Ramos (cell line): ENCODE data around the gene TNFRSF4.

Source experiments
- in situ Hi-C: fragments of 300-500 bp; cut with MboI; formaldehyde crosslinking; loops from one replicate; pipeline ENCODE4 v1.14.3; 2022; ENCODE audit warnings: low sequenced_read_pairs; ENCODE audit not compliant: unreplicated experiment

Gene TNFRSF4

DNA sequence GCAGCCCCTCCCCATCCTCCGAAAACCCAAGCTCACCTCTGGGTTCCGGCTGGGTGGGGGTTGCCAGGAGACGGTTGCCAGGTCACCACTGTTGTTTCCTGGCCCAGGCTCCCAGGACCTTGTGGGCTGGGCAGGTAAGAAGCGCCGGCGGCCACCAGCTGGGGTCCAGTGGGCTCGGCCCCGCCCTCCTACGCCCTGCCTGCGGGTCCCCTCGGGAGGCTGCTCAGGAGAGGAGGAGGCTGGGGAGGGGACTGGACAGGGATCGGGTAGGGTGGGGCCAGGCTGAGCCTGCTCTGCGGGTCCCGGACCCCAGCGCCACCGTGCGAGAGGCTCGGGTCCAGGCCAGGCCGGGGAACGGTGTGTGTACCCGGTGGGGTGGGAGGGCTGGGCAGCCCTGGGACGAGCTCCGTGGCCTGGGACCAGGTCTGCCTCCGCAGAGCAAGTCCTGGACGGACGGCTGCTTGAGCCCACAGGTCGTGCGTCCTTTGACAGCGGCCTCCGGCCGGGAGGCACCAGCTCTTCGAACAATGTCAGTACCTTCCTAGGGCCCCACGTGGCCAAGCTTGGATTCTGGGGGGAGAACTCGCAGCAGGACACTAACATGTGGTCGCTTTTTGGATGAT lies 40.0 kb downstream of the TNFRSF4 start, which contains the start of gene TTLL10:
Gene TTLL10 (plus strand): TSS at position 88 of the 623 bp plus-strand sequence. CDS start 5,336 bp downstream, outside the sequence.
- in situ Hi-C loops, result no loop called here

DNA sequence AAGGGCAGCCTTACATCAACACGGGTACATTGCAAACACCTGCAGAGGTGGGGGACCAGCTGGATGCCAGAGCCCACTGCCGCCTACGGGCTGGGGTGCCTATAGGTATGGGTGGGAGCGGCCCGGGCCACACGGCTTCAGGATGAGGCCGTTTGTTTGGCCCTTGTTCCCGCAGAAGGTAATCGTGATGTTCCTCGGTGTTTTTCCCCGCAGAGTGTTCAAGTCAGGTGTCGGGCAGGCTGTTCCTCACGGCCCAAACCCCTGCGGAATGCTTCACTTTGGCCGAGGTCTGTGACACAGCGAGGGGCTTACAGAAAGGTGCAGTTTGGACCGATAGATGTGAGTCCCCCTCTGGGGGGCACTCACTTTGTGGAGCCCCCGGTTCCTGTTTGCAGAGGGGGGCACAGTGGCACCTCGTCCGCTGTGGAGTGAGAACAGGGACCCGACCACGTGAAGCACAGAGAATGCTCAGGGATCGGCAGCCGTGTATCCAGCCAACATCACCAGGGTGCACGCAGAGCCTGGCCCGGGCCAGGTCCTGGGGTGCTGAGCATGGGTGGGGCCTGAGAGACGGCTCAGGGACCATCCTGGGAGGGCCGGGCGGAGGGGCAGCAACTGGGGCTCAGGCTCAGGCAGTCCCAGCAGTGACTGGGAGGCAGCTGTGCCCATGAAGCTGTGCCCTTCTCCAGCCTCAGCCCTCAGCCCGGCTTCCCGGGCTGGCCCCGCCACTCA lies 40.7 kb downstream of the TNFRSF4 start:
- in situ Hi-C loops, result no loop called here

DNA sequence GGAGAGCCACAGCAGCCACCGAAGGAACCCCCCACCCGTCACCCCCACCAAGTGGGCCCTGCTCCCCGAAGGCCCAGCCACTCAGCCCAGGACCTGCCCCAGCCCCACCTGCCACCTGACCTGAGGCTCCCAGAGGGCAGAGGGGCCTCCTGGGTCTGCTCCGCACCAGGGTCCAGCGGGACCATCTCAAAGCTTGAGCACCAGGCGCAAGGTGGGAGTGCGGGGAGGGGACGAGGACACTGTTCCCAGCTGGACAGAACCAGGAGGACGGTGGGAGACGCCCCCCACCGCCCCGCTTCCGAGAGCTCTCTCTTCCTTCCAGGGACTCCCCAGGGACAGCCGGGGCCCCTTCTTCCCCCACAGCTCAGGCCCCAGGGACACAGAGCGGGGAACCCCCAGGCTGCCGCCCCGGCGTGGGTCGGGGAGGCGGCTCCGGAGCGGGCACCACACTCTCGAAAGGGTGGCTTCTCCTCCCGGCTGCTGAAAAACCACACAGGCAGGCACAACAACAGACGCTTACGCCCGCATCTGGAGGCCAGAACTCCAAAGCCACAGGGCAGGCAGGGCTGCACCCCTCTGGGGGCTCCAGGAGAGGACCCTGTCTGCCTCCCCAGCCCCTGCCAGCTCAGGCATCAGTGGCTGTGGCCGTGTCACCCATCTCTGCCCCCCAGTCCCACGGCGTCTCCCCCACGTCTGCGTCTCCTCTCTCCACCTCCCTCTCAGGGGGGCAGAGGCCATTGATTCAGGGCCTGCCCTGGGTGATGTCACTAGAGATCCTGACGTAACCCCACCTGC lies 42.2 kb downstream of the TNFRSF4 start:
- in situ Hi-C loops, result no loop called here

DNA sequence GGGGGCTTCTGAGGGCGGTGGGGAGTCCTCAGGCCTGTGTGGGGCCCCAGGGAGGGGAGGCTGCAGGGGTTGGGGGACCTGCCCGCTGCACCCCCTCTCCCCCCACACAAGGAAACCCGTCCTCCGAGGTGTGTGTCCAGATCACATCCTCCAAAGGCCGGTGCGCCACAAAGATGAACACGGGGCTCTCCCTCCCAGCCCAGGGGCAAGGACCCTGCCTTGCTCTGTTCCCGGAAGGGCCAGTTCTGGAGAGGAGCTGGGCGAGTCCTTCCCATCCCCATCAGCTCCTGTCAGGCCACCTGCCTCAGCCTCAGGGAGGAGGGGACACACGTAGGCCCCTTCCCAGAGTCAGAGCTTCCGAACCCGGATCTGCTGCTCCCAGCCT lies 42.8 kb downstream of the TNFRSF4 start:
- in situ Hi-C loops, result no loop called here

DNA sequence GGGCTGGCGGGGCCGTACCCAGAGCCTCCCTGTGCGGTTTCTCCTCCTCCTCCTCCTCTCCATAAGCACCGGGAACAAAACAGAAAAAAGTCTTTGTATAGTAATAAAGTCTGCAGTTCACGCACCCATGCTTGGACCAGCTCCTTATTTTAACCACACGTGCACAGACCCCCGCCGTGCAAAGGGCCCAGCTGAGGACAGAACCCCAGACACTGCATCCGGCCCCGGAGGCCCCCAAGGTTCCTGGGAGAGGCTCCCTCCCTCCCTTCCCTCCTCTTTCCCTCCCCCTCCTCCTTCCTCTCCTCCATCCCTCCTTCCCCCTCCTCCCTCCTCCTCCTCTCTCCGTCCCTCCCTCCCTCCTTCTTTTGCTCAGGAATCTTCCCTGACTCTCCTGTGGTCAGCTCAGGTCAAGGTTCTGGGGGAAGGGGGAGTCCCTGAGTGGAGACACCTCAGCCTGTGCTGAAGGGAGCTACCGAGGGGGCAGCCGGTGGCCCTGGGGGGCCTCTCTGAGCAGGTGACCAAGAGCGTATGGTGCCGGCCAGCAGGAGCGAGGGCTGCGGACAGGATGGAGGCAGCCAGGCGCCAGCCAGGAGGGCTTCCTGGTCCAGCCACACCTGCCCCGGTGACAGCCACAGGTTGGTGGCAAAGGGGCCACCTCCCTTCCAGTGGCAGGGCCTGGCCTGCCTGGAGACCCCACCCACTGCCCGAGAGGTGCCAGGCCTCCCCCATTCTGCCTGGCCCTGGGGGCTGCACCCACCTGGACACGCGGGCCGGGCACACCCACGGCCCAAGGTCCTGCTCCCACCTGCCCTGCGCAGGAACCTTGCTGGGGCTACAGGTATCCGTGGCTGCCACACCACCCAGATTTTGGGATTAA lies 43.5 kb downstream of the TNFRSF4 start:
- in situ Hi-C loops, result no loop called here

DNA sequence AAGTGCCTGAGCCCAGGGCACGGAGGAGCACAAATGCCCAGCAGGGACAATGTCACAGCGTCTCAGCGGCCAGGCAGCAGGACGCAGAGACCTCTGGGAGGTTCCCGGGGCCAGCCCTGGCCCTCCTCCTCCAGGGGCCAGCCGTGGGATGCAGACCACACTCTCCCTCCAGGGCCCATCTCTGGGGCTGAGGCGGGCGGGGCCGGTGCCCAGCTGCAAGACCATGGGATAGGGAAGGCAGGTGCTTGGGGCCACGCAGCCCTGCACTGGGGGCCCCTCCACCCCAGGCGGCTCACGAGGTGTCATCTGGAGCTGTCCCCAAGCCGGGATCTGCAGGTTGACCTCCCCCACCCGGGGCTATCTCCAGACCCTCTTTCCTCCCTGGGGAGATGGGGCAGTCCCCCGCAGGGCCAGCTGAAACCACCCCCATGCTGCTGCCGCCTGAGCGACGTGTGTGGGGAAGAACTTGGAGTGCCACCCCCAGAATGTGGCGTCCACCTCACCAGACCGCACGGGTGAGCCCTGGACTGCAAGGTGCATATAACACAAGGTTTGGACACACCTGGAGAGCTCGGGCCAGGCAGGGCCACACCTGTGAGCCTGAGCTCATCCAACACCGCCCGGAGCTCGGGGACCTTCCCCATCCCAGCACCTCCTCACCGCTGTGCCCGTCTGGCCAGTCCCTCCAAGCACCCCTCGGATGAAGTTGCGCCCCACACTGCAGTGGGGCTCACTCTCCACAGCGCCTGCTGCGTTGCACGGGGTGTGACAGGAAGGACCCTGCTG lies 44.3 kb downstream of the TNFRSF4 start:
- in situ Hi-C loops, result no loop called here

DNA sequence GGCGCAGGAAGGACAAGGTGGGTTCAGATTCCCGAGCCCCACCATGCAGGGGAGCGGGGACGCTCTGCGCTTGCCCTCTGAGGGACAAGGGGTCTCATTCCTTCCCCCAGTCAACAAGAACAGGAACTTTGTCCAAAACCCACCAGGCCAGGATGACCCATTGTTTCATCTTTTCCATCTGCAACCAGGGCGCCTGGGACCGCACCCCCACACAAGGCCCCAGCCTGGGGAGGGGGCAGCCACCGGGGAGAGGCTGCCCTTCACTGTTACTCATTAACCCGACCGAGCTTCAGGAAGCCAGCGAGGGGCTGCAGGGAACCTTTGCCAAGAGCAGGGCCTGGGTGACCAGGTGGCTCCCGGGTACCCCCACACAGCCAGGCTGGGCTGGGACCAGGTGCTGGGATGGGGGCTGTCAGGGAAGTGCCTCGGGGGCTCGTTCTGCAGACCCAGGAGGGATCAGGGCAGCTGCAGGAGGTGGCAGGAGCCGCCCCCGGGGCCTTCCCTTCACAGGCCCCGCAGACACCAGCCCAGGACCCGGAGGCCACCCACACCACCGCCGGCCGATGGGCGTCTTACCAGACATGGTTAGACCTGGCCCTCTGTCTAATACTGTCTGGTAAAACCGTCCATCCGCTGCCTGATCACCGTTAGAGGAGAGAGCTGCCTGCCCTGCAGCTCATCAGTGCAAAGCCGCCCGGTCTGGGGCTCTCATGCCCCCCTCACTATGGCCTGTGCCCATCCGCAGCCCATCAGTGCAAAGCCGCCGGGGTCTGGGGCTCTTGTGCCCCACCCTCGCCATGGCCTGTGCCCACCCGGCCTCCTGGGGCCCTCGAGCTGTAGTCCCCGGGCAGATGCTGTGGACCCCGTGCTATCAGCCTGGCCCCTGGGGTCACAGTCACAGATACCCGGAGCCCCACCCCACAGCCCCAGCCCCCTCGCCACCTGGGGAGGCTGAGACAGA lies 45.2 kb downstream of the TNFRSF4 start:
- in situ Hi-C loops, result no loop called here

DNA sequence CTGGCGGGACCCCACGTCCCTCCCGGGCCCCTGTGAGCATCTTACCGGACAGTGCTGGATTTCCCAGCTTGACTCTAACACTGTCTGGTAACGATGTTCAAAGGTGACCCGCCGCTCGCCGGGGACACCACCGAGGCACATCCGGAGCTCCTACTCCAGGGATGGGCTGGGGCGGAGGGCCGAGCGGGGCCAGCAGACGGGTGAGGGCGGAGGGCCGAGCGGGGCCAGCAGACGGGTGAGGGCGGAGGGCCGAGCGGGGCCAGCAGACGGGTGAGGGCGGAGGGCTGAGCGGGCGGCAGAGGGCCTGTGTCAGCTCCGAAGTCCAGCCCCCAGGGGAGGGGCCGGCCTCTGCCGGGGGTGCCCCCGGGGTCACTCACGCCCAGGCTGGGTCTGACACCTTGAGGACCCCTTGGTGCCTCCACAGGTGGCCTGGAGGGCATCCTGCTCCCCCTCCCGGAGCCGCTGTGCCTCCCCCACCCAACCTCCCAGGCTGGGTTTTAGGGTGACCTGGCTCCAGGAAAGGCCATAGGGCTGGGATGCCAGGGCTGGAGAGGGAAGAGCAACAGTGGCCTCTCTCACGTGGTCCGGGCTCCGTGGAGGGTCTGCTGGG lies 46.0 kb downstream of the TNFRSF4 start:
- in situ Hi-C loops, result no loop called here

DNA sequence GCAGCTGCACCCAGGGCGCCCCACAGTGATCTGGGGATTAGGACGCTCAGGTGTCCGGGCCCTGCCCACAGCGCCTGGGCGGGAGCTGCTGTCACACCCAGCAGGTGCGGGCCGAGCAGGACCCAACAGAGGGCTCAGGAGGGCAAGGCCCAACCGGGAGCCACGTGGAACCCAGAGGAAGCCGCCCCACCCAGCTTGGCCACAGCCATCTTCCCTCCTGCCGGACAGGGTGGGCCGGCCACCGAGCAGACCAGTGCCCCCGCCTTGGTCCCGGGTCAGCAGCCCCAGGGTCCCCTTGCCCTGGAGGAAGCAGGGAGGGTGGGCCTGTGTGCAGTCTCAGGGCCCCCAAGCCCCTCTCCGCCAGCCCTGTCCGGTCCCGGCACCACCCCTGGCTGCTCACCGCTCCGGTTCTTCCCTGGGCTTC lies 46.5 kb downstream of the TNFRSF4 start:
- in situ Hi-C loops, result no loop called here

DNA sequence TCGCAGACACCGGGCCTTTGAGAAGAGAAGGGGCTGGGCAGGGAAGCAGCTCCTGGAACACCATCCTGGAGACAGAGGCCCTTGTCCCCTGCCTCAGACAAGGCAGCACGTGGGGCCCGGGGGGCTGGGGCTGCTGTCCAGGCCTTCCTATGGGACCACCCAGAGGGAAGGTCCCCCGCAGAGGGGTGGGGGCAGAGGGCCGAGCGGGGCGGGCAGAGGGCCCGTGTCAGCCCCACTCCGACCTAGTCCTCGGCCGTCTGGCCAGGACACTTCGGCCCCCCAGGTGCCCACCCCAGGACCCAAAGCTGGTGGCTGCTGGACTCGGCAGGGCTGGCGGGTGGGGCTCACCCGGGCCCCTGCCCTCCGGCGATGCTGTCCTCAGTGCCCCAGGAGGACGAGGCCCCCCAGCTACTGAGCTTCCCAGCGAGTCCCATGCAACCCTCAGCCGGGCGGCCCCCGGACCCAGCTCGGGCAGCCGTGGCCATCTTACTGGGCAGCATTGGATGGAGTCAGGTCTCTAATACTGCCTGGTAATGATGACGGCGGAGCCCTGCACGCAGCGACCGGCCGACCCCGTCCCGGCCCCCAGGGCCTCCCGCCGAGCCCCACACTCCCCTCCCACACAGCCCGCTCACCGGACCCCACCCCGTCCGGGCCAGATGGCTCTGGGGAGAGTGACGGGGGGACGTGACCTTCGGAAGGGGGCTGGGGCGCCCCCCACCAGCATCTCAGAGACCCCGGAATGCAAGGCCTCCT lies 47.1 kb downstream of the TNFRSF4 start:
- in situ Hi-C loops, result no loop called here

DNA sequence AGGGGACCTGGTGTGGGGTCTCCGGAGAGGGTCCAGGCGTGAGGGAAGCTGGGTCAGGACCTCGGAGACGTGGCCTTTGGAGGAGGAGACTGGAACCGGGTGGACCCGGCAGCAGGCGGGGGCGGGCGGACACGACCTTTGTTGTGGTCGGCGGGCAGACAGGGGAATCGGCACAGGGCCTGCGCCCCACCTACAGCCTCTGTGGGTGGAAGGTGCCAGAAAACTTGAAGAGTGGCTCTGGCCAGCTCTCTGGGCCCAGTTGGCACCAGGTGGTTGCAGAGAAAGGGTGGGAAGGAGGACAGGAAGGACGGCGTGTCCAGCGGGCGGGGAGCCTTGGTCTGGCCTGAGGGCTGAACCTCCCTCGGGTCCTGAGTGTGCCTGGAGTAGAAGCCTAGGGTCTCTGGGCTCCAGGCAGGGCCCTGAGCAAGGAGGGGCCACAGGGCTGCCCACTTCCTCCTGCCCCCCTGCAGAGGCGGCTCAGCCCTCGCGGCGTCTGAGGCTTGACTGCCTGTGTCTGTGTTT lies 48.0 kb downstream of the TNFRSF4 start:
- in situ Hi-C loops, result no loop called here

DNA sequence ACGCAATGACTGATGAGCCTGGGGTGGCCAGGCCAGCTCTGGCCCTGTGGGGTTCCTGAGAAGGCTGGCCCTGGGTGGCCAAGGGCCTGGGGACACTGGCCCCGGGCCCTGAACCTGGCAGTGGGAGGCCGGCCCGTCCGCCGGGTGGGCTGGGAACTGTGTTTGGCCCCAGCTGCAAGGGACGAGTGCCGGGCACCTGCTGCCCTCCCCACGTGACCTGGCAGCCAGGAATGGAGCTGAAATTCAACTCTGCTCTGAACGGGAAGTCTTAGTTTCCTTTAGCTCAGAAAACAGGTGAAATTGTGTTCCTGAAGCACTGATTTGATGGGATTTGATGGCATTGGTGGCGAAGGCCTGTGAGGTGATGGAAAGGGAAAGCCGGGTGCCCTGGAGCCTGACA lies 48.5 kb downstream of the TNFRSF4 start:
- in situ Hi-C loops, result no loop called here

DNA sequence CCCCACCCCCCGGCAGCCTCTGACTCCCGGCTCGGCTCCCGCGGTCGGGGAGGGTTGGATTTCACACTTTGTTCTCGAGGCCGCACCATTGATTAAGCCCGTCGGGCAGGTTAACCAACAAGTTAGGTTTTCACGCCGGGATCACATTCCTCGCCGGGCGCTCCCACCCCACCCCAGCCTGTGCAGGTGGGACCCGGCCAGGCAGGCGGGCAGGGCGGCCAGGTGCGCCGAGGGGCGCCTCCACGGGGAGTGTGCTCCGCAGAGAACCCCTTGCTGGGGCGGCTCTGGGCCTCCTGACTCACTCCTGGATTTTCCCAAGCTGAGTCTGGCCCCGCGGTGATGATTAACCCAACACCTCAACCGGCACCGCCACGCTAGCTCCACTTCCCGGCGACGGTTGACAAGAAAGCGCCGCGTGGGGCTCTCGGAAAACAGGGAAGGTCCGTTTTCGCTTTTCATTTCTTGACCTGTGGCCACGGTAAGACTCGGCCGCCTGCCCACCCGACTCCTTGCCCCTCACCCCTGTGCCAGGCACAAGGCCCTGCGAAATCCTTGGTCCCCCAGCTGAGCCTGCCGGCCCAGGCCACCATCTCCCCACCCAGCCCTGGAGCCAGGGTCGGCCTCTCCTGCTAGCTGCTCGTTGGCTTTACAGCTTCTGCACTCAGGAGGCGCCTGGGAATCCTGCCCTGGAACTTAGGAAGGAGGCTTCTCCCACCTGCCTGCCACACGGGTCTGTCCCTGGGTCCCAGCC lies 49.1 kb downstream of the TNFRSF4 start:
- in situ Hi-C loops, result no loop called here

DNA sequence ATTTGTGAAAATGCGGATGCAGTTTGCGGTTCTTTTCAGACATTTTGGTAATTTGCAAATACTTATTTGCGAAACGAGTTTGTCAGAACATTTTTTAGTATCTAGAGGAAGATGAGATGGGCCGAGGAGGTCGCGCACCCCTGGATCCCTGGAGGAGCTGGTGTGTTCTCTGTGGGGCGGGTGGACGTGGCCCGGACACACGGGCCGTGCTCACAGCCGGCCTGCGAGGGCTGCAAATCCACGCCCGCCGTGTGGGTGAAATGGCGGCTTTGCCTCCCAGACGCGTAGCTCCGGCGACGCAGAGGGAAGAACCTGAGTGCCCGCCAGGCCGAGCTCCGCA lies 49.6 kb downstream of the TNFRSF4 start:
- in situ Hi-C loops, result no loop called here

DNA sequence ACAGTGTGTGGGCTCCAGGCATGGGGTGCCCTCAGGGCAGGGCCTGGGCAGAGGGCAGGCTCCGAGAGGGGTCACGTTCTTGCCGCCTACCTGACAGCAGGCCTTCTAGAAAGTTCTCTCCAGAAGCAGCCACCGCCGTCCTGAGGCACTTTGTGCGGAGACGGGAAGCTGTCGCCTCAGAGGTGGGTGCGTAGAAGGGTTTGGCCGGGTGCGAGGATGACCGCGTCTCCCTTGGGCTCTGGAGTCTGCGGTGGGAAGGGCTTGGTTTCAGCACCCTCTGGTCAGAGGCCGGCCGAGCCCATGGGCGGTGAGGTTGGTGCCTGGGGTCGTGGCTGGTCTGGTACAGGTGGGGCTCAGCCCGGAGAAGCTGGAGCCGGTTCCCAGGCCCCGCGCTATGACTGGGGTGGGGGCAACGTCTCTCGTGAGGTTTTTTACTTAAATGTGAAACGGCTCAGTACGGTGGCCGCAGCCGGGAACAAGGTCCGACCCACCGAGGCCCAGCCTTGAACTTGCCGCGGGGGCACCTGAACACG lies 50.3 kb downstream of the TNFRSF4 start:
- in situ Hi-C loops, result no loop called here
